MM.1S (cell line): ENCODE measurements around the gene PARD6G.

ENCODE experiments used
- DNase-seq: peaks from one replicate; pipeline ENCODE4 v3.0.0-alpha.2; 2015
- H2AFZ ChIP-seq: fragments of 300-600 bp; sonication (generic); 2 replicates; pipeline ENCODE4 v1.6.0; 2016; ENCODE audit warnings: antibody characterized with exemption, low read length
- H3F3A ChIP-seq: fragments of 300-600 bp; sonication (generic); 2 replicates; pipeline ENCODE4 v1.6.1; 2016; ENCODE audit warnings: mild to moderate bottlenecking, antibody characterized with exemption, low read length, moderate library complexity, mixed read lengths; ENCODE audit not compliant: insufficient read depth
- H3K27ac ChIP-seq: fragments of 300-600 bp; sonication (generic); 2 replicates; pipeline ENCODE4 v1.5.1; 2016; ENCODE audit warnings: mild to moderate bottlenecking, low read length
- H3K27me3 ChIP-seq: fragments of 300-600 bp; sonication (generic); replicated peaks from 2 replicates; pipeline ENCODE4 v1.6.0; 2016; ENCODE audit warnings: low read length; ENCODE audit not compliant: insufficient read depth
- H3K36me3 ChIP-seq: fragments of 300-600 bp; sonication (generic); replicated peaks from 2 replicates; pipeline ENCODE4 v1.6.1; 2016; ENCODE audit warnings: mild to moderate bottlenecking, low read length, mixed read lengths; ENCODE audit not compliant: insufficient read depth
- H3K4me1 ChIP-seq: fragments of 300-600 bp; sonication (generic); 2 replicates; pipeline ENCODE4 v1.6.1; 2016; ENCODE audit warnings: low read length, mixed read lengths
- H3K4me2 ChIP-seq: fragments of 300-600 bp; sonication (generic); 2 replicates; pipeline ENCODE4 v1.6.0; 2016; ENCODE audit warnings: low read depth, low read length
- H3K4me3 ChIP-seq: fragments of 300-600 bp; sonication (generic); 2 replicates; pipeline ENCODE4 v1.5.1; 2016; ENCODE audit warnings: low read length, mixed read lengths
- H3K79me2 ChIP-seq: fragments of 300-600 bp; sonication (generic); 2 replicates; pipeline ENCODE4 v1.6.1; 2016; ENCODE audit warnings: mixed run types, low read length, mixed read lengths
- H3K9ac ChIP-seq: fragments of 300-600 bp; sonication (generic); 2 replicates; pipeline ENCODE4 v1.6.1; 2016; ENCODE audit warnings: low read length, mixed read lengths
- H3K9me2 ChIP-seq: fragments of 300-600 bp; sonication (generic); replicated peaks from 2 replicates; pipeline ENCODE4 v1.6.1; 2016; ENCODE audit warnings: mild to moderate bottlenecking, low read length, mixed read lengths; ENCODE audit not compliant: insufficient read depth
- H3K9me3 ChIP-seq: fragments of 300-600 bp; sonication (generic); replicated peaks from 2 replicates; pipeline ENCODE4 v1.6.1; 2016; ENCODE audit warnings: mild to moderate bottlenecking, low read length, mixed read lengths; ENCODE audit not compliant: insufficient read depth
- H4K20me1 ChIP-seq: fragments of 300-600 bp; sonication (generic); 2 replicates; pipeline ENCODE4 v1.6.1; 2016; ENCODE audit warnings: mild to moderate bottlenecking, low read length, moderate library complexity, mixed read lengths; ENCODE audit not compliant: insufficient read depth
- CTCF ChIP-seq: fragments of 300-600 bp; sonication (generic); IDR thresholded peaks from 2 replicates; pipeline ENCODE4 v1.5.1; 2016; ENCODE audit warnings: antibody characterized with exemption, low read length, mixed read lengths
- EZH2 ChIP-seq: fragments of 300-600 bp; sonication (generic); optimal IDR thresholded peaks from 2 replicates; pipeline ENCODE3; 2017; ENCODE audit warnings: low read depth, mild to moderate bottlenecking, antibody characterized with exemption, low read length, mixed read lengths
- EZH2phosphoT487 ChIP-seq: fragments of 300-600 bp; sonication (generic); IDR thresholded peaks from 2 replicates; pipeline ENCODE4 v1.6.1; 2018; ENCODE audit warnings: antibody characterized with exemption, low read length

PARD6G gene

GRCh38 chr18:80157708-80158343 lies 89.5 kb downstream of the PARD6G start:
- Histone ChIP-seq H3K79me2 (no peaks in the 10 kb centered on the region), H3K4me2 (no peak overlapping the region), H3K9me2 (no peaks in the 10 kb centered on the region), H3K9ac (no peak overlapping the region), H3K4me3 (no peak overlapping the region), H3K27me3 (no peaks in the 10 kb centered on the region), H3K36me3 (no peaks in the 10 kb centered on the region), H4K20me1 (no peaks in the 10 kb centered on the region), H3F3A (no peaks in the 10 kb centered on the region), H2AFZ (no peak overlapping the region), H3K27ac (no peak overlapping the region), H3K4me1 (no peaks in the 10 kb centered on the region), H3K9me3 (no peaks in the 10 kb centered on the region)
- peak; percentile 27 for DNase-seq
- TF ChIP-seq EZH2phosphoT487 (no peak), CTCF (peak; percentile 76)

- Histone ChIP-seq H3K27me3 (no peaks in the 10 kb centered on the region), H3K9ac (no peak overlapping the region), H3K4me3 (no peak overlapping the region), H3K9me3 (no peaks in the 10 kb centered on the region), H3F3A (no peaks in the 10 kb centered on the region), H3K9me2 (no peaks in the 10 kb centered on the region), H2AFZ (no peak overlapping the region), H3K36me3 (no peaks in the 10 kb centered on the region), H3K4me2 (no peak overlapping the region), H3K4me1 (no peaks in the 10 kb centered on the region), H3K79me2 (no peaks in the 10 kb centered on the region), H3K27ac (no peak overlapping the region), H4K20me1 (no peaks in the 10 kb centered on the region)
- no peak for DNase-seq
- TF ChIP-seq EZH2 (no peak), CTCF (peak; percentile 20; the same call in 1 of the 2 replicates)
Observed at GRCh38 chr18:80154293-80154692, 93.0 kb downstream of the PARD6G start.

GRCh38 chr18:80149667-80150066 lies 97.6 kb downstream of the PARD6G start:
- Histone ChIP-seq H2AFZ (no peak overlapping the region), H3K36me3 (no peaks in the 10 kb centered on the region), H3K4me1 (no peaks in the 10 kb centered on the region), H3K9me3 (no peaks in the 10 kb centered on the region), H3K9me2 (no peaks in the 10 kb centered on the region), H3K9ac (no peak overlapping the region), H3K79me2 (no peaks in the 10 kb centered on the region), H4K20me1 (no peaks in the 10 kb centered on the region), H3K4me2 (no peak overlapping the region), H3K27ac (no peak overlapping the region), H3K4me3 (no peak overlapping the region), H3F3A (no peaks in the 10 kb centered on the region), H3K27me3 (no peaks in the 10 kb centered on the region)
- DNase-seq = no peak
- TF ChIP-seq EZH2 (no peak), CTCF (no peak), EZH2phosphoT487 (no peak)
